T-cell (primary cell): ENCODE data around the gene ZNF620. TPM values are rescaled to one million over a fixed set of nuclear protein-coding genes. Genes with fewer than 3 reads are reported as not detected.
"Not testable (repeated sequence)": the region's sequence is repeated elsewhere in the genome, so short reads cannot be mapped to it uniquely, and the experiment has no call there.

Experiments
- ATAC-seq, 4 experiments: fragments of 200-7000 bp in 3 of 4; fragments of 150-1000 bp in 1 of 4; cut with Tn5 transposase; replicated peaks in 1 of 4; 1 replicate in 3 of 4; 2 replicates in 1 of 4; pipeline ENCODE4 v1.10.0; 2021; ENCODE audit warnings: moderate library complexity in 3 of 4, mild to moderate bottlenecking in 2 of 4, moderate number of reproducible peaks in 1 of 4
- CTCF ChIA-PET, 2 donors: fragments of 300-600 bp; sonication (Branson Sonifier 250); formaldehyde crosslinking; loops; one replicate each; lab custom pipeline; 2022; ENCODE audit warnings: antibody characterized with exemption in 2 of 2; lab: Charles Lee
- POLR2A ChIA-PET, 2 donors: fragments of 300-600 bp; sonication (Branson Sonifier 250); formaldehyde crosslinking; loops; one replicate each; lab custom pipeline; 2022; ENCODE audit warnings: antibody characterized with exemption in 2 of 2; lab: Charles Lee
- DNase-seq, 35 experiments: peaks; one replicate each; pipeline versions ENCODE4 v3.0.0 to v3.0.0-alpha.2; 2013 to 2023
- H3K27ac ChIP-seq: one replicate; pipeline ENCODE4 v1.5.1; 2013; ENCODE audit warnings: low read length
- H3K27me3 ChIP-seq, 2 experiments: replicated peaks in 1 of 2; 1 replicate in 1 of 2; 2 replicates in 1 of 2; pipeline versions ENCODE4 v1.6.1 to v1.7.0; 2013; ENCODE audit warnings: low read length in 1 of 2, mixed read lengths in 1 of 2; ENCODE audit not compliant: control insufficient read depth in 2 of 2, insufficient read depth in 2 of 2; ENCODE audit errors: extremely low read depth in 1 of 2
- H3K36me3 ChIP-seq, 2 donors: 1 replicate in 1 of 2; 2 replicates in 1 of 2; pipeline versions ENCODE4 v1.6.1 to v1.7.0; 2013; ENCODE audit warnings: low read length in 1 of 2; ENCODE audit not compliant: control insufficient read depth in 2 of 2, insufficient read depth in 1 of 2; ENCODE audit errors: extremely low read depth in 1 of 2
- H3K4me1 ChIP-seq, 2 experiments: 1 replicate in 1 of 2; 2 replicates in 1 of 2; pipeline versions ENCODE4 v1.6.1 to v1.7.0; 2013; ENCODE audit warnings: low read length in 2 of 2, mixed read lengths in 1 of 2; ENCODE audit not compliant: insufficient read depth in 2 of 2, control insufficient read depth in 1 of 2; ENCODE audit errors: extremely low read depth in 1 of 2
- H3K4me3 ChIP-seq, 2 donors: 1 replicate in 1 of 2; 2 replicates in 1 of 2; pipeline versions ENCODE4 v1.5.1 to v1.7.0; 2013; ENCODE audit warnings: mild to moderate bottlenecking in 2 of 2, low read length in 1 of 2, moderate library complexity in 1 of 2; ENCODE audit not compliant: control insufficient read depth in 1 of 2; ENCODE audit errors: extremely low read depth in 1 of 2
- H3K9me3 ChIP-seq: 2 replicates; pipeline ENCODE4 v1.7.0; 2013
- H3K27ac Mint-ChIP-seq, 2 donors: one replicate each; pipeline ENCODE4 v1.8.0; 2020 to 2021; ENCODE audit warnings: mild to moderate bottlenecking in 2 of 2, mixed read lengths in 2 of 2
- H3K27me3 Mint-ChIP-seq, 2 donors: one replicate each; pipeline ENCODE4 v1.8.0; 2021 to 2022; ENCODE audit warnings: mixed read lengths in 2 of 2
- H3K36me3 Mint-ChIP-seq: one replicate; pipeline ENCODE4 v1.8.0; 2021; ENCODE audit warnings: mixed read lengths
- H3K4me1 Mint-ChIP-seq, 3 donors: one replicate each; pipeline ENCODE4 v1.8.0; 2020 to 2022; ENCODE audit warnings: mixed read lengths in 3 of 3, mild to moderate bottlenecking in 1 of 3
- H3K4me3 Mint-ChIP-seq, 3 donors: one replicate each; pipeline ENCODE4 v1.8.0; 2020 to 2022; ENCODE audit warnings: mild to moderate bottlenecking in 3 of 3, mixed read lengths in 3 of 3, moderate library complexity in 3 of 3
- H3K9me3 Mint-ChIP-seq, 3 donors: one replicate each; pipeline ENCODE4 v1.8.0; 2020 to 2022; ENCODE audit warnings: mixed read lengths in 3 of 3
- WGBS: methylation state at CpG from one replicate; pipeline ENCODE4 v1.1.5; 2013; ENCODE audit warnings: missing lambda C conversion rate; ENCODE audit not compliant: insufficient coverage; 5-methylcytosine and 5-hydroxymethylcytosine counted together
- total RNA-seq, 35 experiments: library from RNA in 6 of 35; stranded (reverse) in 6 of 35; fragments of 120-200 nt in 1 of 35; gene quantifications; one replicate each; pipeline versions ENCODE4 v1.2.1 to v1.2.4 and lab custom pipeline; 2013 to 2026

ZNF620 gene
- total RNA-seq (1 to 10 TPM; 2.0 to 3.1 (median 3.1) TPM), total RNA-seq (lab: John Stamatoyannopoulos, UW) (1.6 to 10.1 (median 3.5) reads per million in 29 experiments)
- 3.8 TPM for total RNA-seq (2013)

DNA sequence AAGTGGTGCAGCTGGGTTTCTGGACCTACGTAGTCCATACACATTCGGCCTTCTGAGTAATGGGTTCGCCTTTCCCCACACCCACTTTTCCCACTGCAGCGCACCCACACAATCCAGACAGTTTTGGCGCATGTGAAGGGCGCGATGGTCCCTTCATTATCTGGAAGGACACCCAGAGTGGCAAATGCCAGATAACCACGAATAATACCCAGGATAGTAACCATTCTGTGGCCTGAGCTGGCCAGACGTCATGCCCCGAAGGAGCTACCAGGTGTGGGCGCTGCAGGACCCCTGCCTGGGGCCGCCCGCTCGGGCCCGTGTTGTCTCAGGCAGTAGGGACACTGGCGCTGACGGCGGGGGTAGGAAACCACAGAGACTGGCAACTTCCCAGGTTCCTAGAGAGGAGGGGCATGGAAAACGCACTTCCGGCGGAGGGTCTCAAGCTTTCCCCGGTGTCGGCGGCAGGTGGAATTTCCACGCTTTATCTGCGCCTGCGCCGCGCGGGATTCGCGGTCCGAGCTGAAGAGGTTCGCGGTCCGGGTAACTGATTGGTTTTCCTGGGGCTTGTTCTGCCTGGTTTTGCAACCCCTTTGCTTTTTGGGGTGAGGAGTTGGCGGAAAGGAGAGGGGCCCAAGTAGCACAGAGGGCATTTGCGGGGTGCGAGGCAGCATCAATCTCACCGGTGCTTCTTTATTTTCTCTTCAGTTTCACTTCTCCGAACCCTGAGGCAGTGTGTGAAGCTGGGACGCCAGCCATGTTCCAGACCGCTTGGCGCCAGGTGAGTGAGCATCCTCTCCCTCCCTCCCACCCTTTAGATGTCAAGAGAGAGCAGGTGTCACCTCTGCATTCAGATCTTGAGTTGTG lies at the start of gene ZNF620:
Gene ZNF620 (plus strand): TSS at position 441 of the 864 bp plus-strand sequence. CDS start 314 bp downstream, at position 755.
- Histone ChIP-seq H3K36me3 (no peaks in the 10 kb centered on the region), H3K9me3 (no peaks in the 10 kb centered on the region), H3K27me3 (no peaks in the 10 kb centered on the region), H3K4me1 (peaks cover 0 to 6% of the 10 kb centered on the region in 2 experiments), H3K4me3 (peak within 1 kb of the TSS; percentile 86 to 91), H3K27ac (peak within 1 kb of the TSS; percentile 38)
- ATAC-seq, result peak; percentile 77 to 85 (median 80)
- POLR2A ChIA-PET, result interaction anchor here in 1 of 2 donors (0.6 to 1.5 kb wide), 3 partner anchors 31 to 1576 kb away, joined by 3 to 4 read pairs (median 3); partner anchors contain the start of gene RPL14
- peak in 32 of 35 experiments; percentile 2 to 60 (median 16) for DNase-seq
- Mint-ChIP-seq H3K27me3 (no peaks in the 10 kb centered on the region), H3K36me3 (peaks cover 11% of the 10 kb centered on the region), H3K27ac (peak within 1 kb of the TSS; percentile 66 to 92), H3K4me3 (peak within 1 kb of the TSS; percentile 84 to 94 (median 93)), H3K9me3 (no peaks in the 10 kb centered on the region), H3K4me1 (peaks cover 17 to 19% (median 17%) of the 10 kb centered on the region in 3 donors)
- CTCF ChIA-PET, result interaction anchor here in 1 of 2 donors (0.8 to 1.1 kb wide), 2 partner anchors 26 to 53 kb away, joined by 3 to 4 read pairs; no protein-coding TSS in a partner anchor
- WGBS, result 15% methylated on average over 37 of the region's 44 CpGs

DNA sequence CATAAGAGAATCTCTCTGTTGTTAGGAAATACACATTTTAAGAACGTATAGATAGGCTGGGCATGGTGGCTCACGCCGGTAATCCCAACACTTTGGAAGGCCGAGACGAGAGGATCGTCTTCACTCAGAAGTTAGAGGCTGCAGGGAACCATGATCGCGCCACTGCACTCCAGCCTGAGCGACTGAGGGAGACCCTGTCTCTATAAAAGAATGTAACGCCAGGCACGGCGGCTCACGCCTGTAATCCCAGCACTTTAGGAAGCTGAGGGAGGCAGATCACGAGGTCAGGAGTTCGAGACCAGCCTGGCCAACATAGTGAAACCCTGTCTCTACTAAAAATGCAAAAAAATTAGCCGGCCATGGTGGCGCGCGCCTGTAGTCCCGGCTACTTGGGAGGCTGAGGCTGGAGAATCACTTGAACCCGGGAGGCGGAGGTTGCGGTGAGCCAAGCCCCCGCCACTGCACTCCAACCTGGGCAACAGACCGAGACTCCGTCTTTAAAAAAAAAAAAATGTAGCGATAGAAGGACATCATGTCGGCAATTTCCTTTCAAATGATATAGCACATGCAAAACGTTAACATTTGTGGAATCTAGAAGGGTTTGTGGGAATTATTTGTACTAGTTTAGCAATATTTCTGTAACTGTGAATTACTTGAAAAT lies 49.4 kb upstream of the ZNF620 start:
- CTCF ChIA-PET, result interaction anchor here in 1 of 2 donors (1.0 to 2.2 kb wide), 2 partner anchors 144 to 1506 kb away, joined by 5 read pairs; partner anchors contain the start of gene ULK4
- no peaks in the 10 kb centered on the region for H3K27me3 Mint-ChIP-seq

DNA sequence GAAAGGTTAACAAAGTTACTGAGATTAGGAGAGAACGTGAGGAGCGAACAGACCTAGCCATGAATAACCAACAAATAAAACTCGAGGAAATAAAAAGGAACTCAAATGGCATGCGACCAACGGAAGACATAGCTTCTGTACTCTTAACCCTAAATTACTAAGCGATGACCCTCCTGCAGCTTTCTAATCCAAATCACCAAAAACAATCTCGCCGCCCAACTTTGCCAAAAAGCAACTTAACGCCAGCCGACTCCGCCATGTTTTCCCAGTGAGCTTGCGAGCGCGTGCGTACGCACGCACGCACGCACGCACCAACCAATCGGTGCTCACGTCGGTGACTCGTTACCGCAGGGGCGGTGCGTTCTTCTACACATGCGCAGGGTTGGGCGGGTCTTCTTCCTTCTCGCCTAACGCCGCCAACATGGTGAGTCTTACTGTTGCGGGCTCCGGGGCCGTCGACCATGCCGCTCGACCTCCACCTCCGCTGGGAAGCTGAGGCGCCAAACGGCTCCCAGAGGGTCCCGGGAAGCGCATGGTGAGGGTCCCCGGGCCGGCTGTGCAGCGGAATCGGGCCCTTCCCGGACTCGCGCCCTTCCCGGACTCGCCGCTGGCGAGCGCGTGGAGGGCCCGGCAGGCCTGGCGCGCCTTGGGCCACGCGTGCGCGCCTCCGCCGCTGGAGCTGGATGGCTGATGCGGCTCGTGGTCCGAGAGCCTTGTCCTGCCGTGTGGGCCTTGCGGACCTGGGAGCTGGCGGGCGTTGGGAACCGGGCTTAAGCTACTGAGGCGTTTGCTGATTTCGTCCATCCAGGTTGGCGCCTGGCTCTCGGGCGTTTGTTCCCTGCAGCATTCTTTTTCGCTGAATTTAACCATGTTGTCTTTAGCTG lies 48.7 kb upstream of the ZNF620 start, which contains the start of gene RPL14:
Gene RPL14 (plus strand): TSS at position 400 of the 884 bp plus-strand sequence. CDS start 133 bp downstream, at position 533.
- POLR2A ChIA-PET, result interaction anchor here in 1 of 2 donors (0.6 to 1.0 kb wide), 7 partner anchors 20 to 1043 kb away, joined by 3 to 4 read pairs (median 3); partner anchors contain the start of genes ZNF619 and ZNF620
- H3K36me3 ChIP-seq, result peaks cover 9 to 40% of the 10 kb centered on the region in 2 donors
- peak within 1 kb of the TSS; percentile 85 to 95 for H3K4me3 ChIP-seq
- WGBS, result 0% methylated on average over 76 of the region's 79 CpGs
- Mint-ChIP-seq H3K9me3 (no peaks in the 10 kb centered on the region), H3K4me3 (peak within 1 kb of the TSS; percentile 86 to 91 (median 88)), H3K36me3 (peaks cover 33% of the 10 kb centered on the region), H3K4me1 (peaks cover 51 to 67% (median 52%) of the 10 kb centered on the region in 3 donors), H3K27me3 (no peaks in the 10 kb centered on the region), H3K27ac (peak within 1 kb of the TSS; percentile 93 to 94)
- H3K27me3 ChIP-seq, result no peaks in the 10 kb centered on the region
- peak; percentile 80 to 97 (median 94) for DNase-seq
- H3K9me3 ChIP-seq, result no peaks in the 10 kb centered on the region
- H3K27ac ChIP-seq, result peak within 1 kb of the TSS; percentile 92
- CTCF ChIA-PET, result interaction anchor here (0.6 to 2.2 kb wide), 4 partner anchors 77 to 1505 kb away, joined by 3 to 5 read pairs (median 4); partner anchors contain the start of gene ULK4 (in 1 of the 2)
- peak; percentile 73 to 78 (median 76) for ATAC-seq
- peaks cover 22 to 44% of the 10 kb centered on the region in 2 experiments for H3K4me1 ChIP-seq

More for the DNA sequence above, 49.4 kb upstream of the ZNF620 start:
- H3K27ac ChIP-seq, result peak overlapping the region; percentile 92
- ATAC-seq (no peak), DNase-seq (no peak)
- no peaks in the 10 kb centered on the region for H3K9me3 ChIP-seq
- peaks cover 22 to 45% of the 10 kb centered on the region in 2 experiments for H3K4me1 ChIP-seq
- H3K27me3 ChIP-seq, result no peaks in the 10 kb centered on the region
- Mint-ChIP-seq H3K4me3 (peak overlapping the region; percentile 86 to 91 (median 88)), H3K4me1 (peaks cover 55 to 62% (median 59%) of the 10 kb centered on the region in 3 donors), H3K36me3 (peaks cover 26% of the 10 kb centered on the region), H3K27ac (peak overlapping the region; percentile 93 to 94), H3K9me3 (no peaks in the 10 kb centered on the region)
- WGBS, result 66% methylated on average over 25 of the region's 29 CpGs
- H3K36me3 ChIP-seq, result peaks cover 9 to 32% of the 10 kb centered on the region in 2 donors
- H3K4me3 ChIP-seq, result peak overlapping the region; percentile 85 to 95
- POLR2A ChIA-PET, result interaction anchor here in 1 of 2 donors (0.6 to 1.0 kb wide), 5 partner anchors 21 to 1043 kb away, joined by 3 to 4 read pairs (median 3); partner anchors contain the start of genes ZNF619 and ZNF620

DNA sequence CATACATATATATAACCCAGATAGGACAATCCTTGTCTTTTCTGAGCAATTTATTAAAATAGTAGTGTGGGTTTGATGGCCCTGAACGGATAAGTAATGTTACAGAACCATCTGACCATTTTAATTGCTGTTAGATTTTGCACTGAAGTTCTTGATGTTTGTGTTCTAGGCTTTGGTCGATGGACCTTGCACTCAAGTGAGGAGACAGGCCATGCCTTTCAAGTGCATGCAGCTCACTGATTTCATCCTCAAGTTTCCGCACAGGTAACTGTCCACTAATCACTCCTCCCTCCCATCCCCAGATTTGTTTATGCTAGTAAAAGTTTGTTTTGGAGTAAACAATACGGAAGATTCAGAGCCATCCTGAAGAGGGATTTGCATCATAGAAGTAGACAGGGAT lies 47.4 kb upstream of the ZNF620 start:
- peaks cover 44 to 61% (median 48%) of the 10 kb centered on the region in 3 donors for H3K4me1 Mint-ChIP-seq
- ATAC-seq, result no peak
- H3K27ac Mint-ChIP-seq, result peak overlapping the region; percentile 81 to 89
- H3K27me3 ChIP-seq, result no peaks in the 10 kb centered on the region
- H3K27me3 Mint-ChIP-seq, result no peaks in the 10 kb centered on the region
- POLR2A ChIA-PET, result no interaction called here
- no peaks in the 10 kb centered on the region for H3K9me3 ChIP-seq
- CTCF ChIA-PET, result interaction anchor here in 1 of 2 donors (2.2 kb wide), 1 partner anchor 146 kb away, joined by 5 read pairs; no protein-coding TSS in a partner anchor
- peaks cover 19 to 38% of the 10 kb centered on the region in 2 experiments for H3K4me1 ChIP-seq
- peaks cover 36% of the 10 kb centered on the region for H3K36me3 Mint-ChIP-seq
- H3K4me3 ChIP-seq, result peak overlapping the region; percentile 85 to 95
- H3K4me3 Mint-ChIP-seq, result peak overlapping the region; percentile 86 to 91 (median 88)
- no peaks in the 10 kb centered on the region for H3K9me3 Mint-ChIP-seq
- H3K36me3 ChIP-seq, result peaks cover 9 to 51% of the 10 kb centered on the region in 2 donors
- H3K27ac ChIP-seq, result peak overlapping the region; percentile 92
- DNase-seq, result no peak
- WGBS, result no CpG with 5 or more reads among the region's 4 CpGs

DNA sequence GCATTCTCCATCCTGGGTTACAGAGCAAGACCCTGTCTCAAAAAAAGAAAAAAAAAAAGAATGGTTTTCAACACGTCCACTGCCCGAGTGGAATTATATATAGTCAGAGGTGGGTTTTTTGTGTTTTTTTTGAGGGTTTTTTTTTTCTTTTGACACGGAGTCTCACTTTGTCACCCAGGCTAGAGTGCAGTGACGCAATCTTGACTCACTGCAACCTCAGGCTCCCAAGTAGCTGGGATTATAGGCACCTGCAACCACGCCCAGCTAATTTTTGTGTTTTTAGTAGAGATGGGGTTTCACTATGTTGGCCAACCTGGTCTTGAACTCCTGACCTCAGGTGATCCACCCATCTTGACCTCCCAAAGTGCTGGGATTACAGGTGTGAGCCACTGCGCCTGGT lies 45.4 kb upstream of the ZNF620 start:
- H3K36me3 ChIP-seq, result peaks cover 9 to 61% of the 10 kb centered on the region in 2 donors
- H3K36me3 Mint-ChIP-seq, result peaks cover 53% of the 10 kb centered on the region
- H3K4me3 Mint-ChIP-seq, result not testable (repeated sequence)

More for the DNA sequence above, 45.4 kb upstream of the ZNF620 start:
- H3K27me3 ChIP-seq, ATAC-seq, H3K9me3 ChIP-seq, DNase-seq, H3K4me3 ChIP-seq, CTCF ChIA-PET, H3K27ac ChIP-seq, H3K27me3 Mint-ChIP-seq, H3K9me3 Mint-ChIP-seq: not testable (repeated sequence)
- peaks cover 30 to 44% of the 10 kb centered on the region in 2 experiments for H3K4me1 ChIP-seq
- peaks cover 61 to 69% (median 65%) of the 10 kb centered on the region in 3 donors for H3K4me1 Mint-ChIP-seq
- 78% methylated on average over 4 of the region's 6 CpGs for WGBS
- POLR2A ChIA-PET, result interaction anchor here (0.6 kb wide), 2 partner anchors 779 to 1311 kb away, joined by 3 to 12 read pairs; no protein-coding TSS in a partner anchor
- H3K27ac Mint-ChIP-seq, result peak overlapping the region in 1 of 2 donors; percentile 11
